GM20000 (cell line): Measurements from ENCODE around the gene RAPGEF4.

ENCODE experiments used
- DNase-seq: peaks from one replicate; pipeline ENCODE4 v3.0.0; 2012; ENCODE audit warnings: low spot score
- TF ChIP-seq, protein P1 (sequence below): IDR thresholded peaks from 2 replicates; pipeline ENCODE4 v1.5.1; 2012; ENCODE audit warnings: mild to moderate bottlenecking, control low read depth; ENCODE audit errors: extremely low read depth, missing control alignments

The RAPGEF4 gene

DNA sequence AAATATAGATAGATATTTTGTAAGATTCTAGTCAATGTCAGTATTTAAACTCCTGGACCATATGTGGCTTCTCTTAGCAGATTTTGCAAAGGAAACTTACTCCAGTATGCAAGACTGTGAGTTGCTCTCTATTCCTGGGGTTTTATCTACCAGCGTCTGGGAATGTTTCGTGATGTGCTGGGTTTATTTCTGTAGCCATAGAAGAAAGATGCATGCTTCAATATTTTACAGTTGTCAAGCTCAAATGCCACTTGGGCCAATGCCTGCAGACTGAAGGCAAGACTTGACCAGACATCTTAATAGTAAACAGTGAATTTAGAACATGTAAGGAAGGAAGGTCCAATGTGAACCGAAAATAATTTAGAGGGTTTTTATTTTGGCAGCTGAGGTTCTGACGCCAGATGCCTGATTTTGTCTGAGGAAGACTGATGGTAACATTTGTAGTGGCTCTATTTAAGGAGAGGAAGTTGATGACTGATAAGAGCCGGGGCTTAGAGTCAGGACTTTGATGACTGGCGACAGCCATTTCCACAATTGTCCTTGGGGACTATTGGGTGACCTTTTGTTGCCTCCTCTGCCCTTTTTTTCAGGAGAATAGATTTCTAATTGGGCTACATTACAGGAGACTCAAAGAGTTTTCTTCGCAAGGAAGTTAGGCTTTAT, 154.3 kb downstream of the RAPGEF4 start:
- no peak for DNase-seq
- TF ChIP-seq, protein P1, sequence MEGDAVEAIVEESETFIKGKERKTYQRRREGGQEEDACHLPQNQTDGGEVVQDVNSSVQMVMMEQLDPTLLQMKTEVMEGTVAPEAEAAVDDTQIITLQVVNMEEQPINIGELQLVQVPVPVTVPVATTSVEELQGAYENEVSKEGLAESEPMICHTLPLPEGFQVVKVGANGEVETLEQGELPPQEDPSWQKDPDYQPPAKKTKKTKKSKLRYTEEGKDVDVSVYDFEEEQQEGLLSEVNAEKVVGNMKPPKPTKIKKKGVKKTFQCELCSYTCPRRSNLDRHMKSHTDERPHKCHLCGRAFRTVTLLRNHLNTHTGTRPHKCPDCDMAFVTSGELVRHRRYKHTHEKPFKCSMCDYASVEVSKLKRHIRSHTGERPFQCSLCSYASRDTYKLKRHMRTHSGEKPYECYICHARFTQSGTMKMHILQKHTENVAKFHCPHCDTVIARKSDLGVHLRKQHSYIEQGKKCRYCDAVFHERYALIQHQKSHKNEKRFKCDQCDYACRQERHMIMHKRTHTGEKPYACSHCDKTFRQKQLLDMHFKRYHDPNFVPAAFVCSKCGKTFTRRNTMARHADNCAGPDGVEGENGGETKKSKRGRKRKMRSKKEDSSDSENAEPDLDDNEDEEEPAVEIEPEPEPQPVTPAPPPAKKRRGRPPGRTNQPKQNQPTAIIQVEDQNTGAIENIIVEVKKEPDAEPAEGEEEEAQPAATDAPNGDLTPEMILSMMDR = no peak

DNA sequence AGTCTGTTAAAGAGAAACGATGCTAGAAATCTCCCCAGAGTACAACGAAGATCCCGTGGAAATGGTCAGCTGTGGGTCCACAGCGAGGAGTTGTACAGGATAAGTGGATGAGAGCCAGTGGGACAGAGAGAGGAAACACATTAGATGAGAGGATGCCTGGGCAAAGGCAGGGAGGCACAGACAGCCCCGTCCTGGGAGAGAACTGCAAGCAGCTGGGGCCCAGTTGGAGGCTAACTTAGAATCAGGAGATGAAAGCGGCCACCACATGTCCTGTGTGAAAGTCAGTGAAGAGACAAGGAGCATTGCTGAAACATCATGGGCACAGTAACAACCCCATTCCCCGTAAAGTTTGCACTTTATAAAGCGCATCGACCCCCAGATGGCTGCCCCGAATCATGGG, 157.5 kb downstream of the RAPGEF4 start:
- TF ChIP-seq, protein P1 = no peak
- DNase-seq = no peak

DNA sequence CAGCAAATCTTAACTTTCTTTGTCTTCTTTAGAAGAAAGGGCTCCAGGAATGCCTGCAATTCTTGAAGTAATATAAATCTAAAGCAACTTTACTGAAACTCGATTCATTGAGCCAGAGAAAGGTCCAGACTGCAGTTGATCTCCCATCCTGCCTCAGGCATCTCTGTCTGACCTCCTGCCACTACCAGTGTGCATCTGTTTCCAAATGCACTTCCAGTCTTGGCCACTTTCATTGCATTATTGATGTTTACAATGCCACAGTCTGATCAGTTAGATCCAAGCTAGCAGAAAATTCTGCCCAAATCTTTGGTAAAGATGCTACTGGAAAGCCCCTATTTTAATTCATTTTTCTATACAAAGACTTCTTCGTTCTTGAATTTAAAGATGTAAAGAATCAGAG, 158.0 kb downstream of the RAPGEF4 start:
- DNase-seq = no peak
- TF ChIP-seq, protein P1 = no peak

DNA sequence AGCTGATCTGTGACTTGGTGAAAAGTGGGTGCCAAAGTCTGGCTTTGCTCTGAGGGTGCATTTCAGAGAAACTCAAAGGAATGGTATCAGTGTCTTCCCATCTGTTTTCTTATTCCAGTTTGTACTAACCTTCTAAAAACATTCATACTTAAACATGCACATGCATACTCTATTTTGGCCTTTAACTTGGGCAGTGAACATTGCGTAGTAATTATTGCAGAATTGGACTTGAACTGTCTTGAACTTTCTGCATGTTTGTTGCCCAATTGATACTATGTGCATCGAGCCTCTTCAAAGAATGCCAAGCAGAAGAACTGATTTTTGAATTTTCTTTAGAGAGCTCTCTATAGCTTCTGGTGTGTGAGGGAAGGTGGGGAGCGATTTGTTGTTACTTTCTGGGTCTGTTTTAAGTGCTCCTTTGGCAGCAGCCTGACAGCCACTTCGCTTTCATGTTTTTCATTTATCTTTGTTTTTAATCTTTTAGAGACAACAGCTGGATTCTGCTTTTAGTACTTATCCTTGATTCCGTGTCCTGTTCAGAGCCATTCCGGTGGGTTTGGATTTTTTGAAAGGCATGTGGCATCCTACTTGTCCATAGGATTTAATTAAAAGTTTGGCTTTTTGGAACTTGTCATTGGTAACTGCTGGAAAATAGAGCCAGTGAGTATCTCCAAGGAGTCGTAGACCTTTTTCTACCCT, 159.2 kb downstream of the RAPGEF4 start:
- no peak for DNase-seq
- TF ChIP-seq, protein P1 = no peak

DNA sequence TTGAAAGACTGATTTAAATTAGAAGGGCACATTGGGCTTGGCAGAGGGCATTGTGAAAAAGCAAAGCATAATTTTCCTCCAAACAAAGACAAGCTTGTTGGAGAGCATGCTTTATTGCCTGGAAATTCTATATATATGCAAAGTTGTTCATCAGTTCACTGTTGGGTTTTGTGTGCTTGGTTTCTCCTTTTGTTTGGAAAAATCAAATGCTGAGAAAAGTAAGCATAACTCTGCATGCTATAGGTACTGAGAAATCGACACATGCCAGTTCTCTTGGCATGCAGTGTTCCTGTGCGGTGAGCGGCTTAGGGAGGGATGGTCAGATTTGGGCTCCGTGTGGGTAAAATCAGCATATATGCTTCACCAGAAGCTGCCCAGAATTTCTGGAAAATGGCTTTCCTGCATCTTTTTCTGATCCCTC, 161.0 kb downstream of the RAPGEF4 start:
- DNase-seq = no peak
- TF ChIP-seq, protein P1 = no peak

DNA sequence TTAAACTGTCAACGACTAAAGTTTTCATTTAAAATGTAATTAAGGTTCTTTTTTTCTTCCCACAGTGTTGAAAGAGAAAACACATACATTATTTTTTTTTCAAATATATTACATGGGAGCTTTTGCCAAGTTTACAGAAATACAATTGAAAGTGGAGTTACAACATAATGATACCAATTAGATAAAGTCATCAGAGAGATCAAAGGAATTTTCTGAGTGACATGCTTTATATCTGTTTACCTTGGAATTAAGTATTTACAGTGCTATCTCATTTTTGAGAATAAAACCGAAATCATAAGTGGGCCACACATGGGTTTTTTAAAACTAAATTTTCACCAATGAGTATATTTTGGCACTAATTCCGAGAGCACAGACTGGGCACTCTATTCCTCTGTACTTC, 165.2 kb downstream of the RAPGEF4 start:
- no peak for DNase-seq
- TF ChIP-seq, protein P1 = no peak

DNA sequence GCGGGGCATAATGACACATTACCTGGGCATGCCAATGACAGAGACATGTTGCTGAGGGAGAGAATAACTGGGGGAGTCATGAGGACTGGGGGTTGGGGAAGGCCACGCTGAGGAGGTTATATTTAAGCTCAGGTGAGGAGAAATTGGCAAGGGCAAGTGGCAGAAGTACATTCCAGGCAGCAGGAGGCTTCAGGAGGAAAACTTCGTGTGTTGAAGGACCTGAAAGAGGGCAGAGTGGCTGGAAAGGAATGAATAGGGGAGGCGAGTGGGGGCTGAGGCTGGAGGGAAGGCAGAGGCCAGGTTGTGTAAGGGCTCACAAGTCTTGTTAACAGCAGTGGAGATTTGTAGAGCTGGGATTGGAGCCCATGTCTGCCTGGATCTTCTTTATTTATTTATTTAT, 166.3 kb downstream of the RAPGEF4 start:
- no peak for DNase-seq

More for the DNA sequence above, 166.3 kb downstream of the RAPGEF4 start:
- TF ChIP-seq, protein P1 = no peak
